H9 (cell line): Measurements from ENCODE around the gene OR2S2. TPM values are rescaled to one million over a fixed set of nuclear protein-coding genes. Genes with fewer than 3 reads are reported as not detected.

Experiments used
- DNase-seq: peaks from one replicate; pipeline ENCODE4 v3.0.0-alpha.2; 2017
- H2AFZ ChIP-seq: one replicate; pipeline ENCODE4 v1.6.1; 2013; ENCODE audit warnings: mild to moderate bottlenecking, low read length, control low read depth, moderate library complexity
- H2AK5ac ChIP-seq: 2 replicates; pipeline ENCODE4 v1.6.1; 2013; ENCODE audit warnings: low read length, control low read depth, mixed read lengths; ENCODE audit not compliant: insufficient read length
- H2BK120ac ChIP-seq: one replicate; pipeline ENCODE4 v1.6.1; 2013; ENCODE audit warnings: low read depth, mild to moderate bottlenecking, low read length, control low read depth, inconsistent platforms; ENCODE audit not compliant: poor library complexity, severe bottlenecking
- H2BK12ac ChIP-seq: 2 replicates; pipeline ENCODE4 v1.6.1; 2013; ENCODE audit warnings: low read length, control low read depth, mixed read lengths, low read depth; ENCODE audit not compliant: insufficient read length
- H2BK15ac ChIP-seq: 2 replicates; pipeline ENCODE4 v1.6.1; 2013; ENCODE audit warnings: low read depth, low read length, control low read depth
- H2BK20ac ChIP-seq: one replicate; pipeline ENCODE4 v1.6.1; 2013; ENCODE audit warnings: low read depth, mild to moderate bottlenecking, low read length, control low read depth, inconsistent platforms; ENCODE audit not compliant: poor library complexity, severe bottlenecking
- H2BK5ac ChIP-seq: 2 replicates; pipeline ENCODE4 v1.6.1; 2013; ENCODE audit warnings: low read length, control low read depth, mixed read lengths; ENCODE audit not compliant: insufficient read length
- H3K14ac ChIP-seq: 2 replicates; pipeline ENCODE4 v1.6.1; 2013; ENCODE audit warnings: low read length, control low read depth; ENCODE audit not compliant: insufficient read depth
- H3K18ac ChIP-seq: 2 replicates; pipeline ENCODE4 v1.6.1; 2013; ENCODE audit warnings: low read depth, mild to moderate bottlenecking, mixed read lengths, low read length, control low read depth; ENCODE audit not compliant: insufficient read length
- H3K23ac ChIP-seq: 2 replicates; pipeline ENCODE4 v1.6.1; 2013; ENCODE audit warnings: low read length, control low read depth, mixed read lengths, low read depth; ENCODE audit not compliant: insufficient read length
- H3K23me2 ChIP-seq: 2 replicates; pipeline ENCODE4 v1.6.1; 2013; ENCODE audit warnings: low read depth, mild to moderate bottlenecking, mixed read lengths, low read length, control low read depth; ENCODE audit not compliant: insufficient read length, poor library complexity, severe bottlenecking
- H3K27ac ChIP-seq: 2 replicates; pipeline ENCODE4 v1.5.1; 2013; ENCODE audit warnings: low read length, control low read depth, mixed read lengths, low read depth; ENCODE audit not compliant: insufficient read length
- H3K27me3 ChIP-seq: 2 replicates; pipeline ENCODE4 v1.6.1; 2013; ENCODE audit warnings: low read length, control low read depth, inconsistent platforms; ENCODE audit not compliant: insufficient read depth
- H3K4ac ChIP-seq: 2 replicates; pipeline ENCODE4 v1.6.1; 2013; ENCODE audit warnings: low read depth, mild to moderate bottlenecking, control low read depth, inconsistent platforms, low read length, moderate library complexity
- H3K4me1 ChIP-seq: 2 replicates; pipeline ENCODE4 v1.6.1; 2013; ENCODE audit warnings: low read length, control low read depth, inconsistent platforms; ENCODE audit not compliant: insufficient read depth
- H3K4me2 ChIP-seq: 2 replicates; pipeline ENCODE4 v1.6.1; 2013; ENCODE audit warnings: low read length, control low read depth, mixed read lengths; ENCODE audit not compliant: insufficient read length, insufficient read depth
- H3K56ac ChIP-seq: 2 replicates; pipeline ENCODE4 v1.6.1; 2013; ENCODE audit warnings: low read depth, mild to moderate bottlenecking, mixed read lengths, low read length, control low read depth; ENCODE audit not compliant: insufficient read length
- H3K79me1 ChIP-seq: 2 replicates; pipeline ENCODE4 v1.6.1; 2013; ENCODE audit warnings: low read depth, mild to moderate bottlenecking, moderate library complexity, low read length, control low read depth, inconsistent platforms; ENCODE audit not compliant: insufficient read depth, poor library complexity, severe bottlenecking
- H3K79me2 ChIP-seq: 2 replicates; pipeline ENCODE4 v1.6.1; 2013; ENCODE audit warnings: low read length, control low read depth, inconsistent platforms; ENCODE audit not compliant: insufficient read depth
- H3K9ac ChIP-seq: 2 replicates; pipeline ENCODE4 v1.6.1; 2013; ENCODE audit warnings: low read length, control low read depth, mixed read lengths; ENCODE audit not compliant: insufficient read length; ENCODE audit errors: extremely low read depth
- H3K9me3 ChIP-seq: one replicate; pipeline ENCODE4 v1.6.1; 2013; ENCODE audit warnings: low read depth, low read length, inconsistent platforms; ENCODE audit not compliant: control insufficient read depth
- H3T11ph ChIP-seq: one replicate; pipeline ENCODE4 v1.6.1; 2013; ENCODE audit warnings: mild to moderate bottlenecking, low read length, control low read depth, inconsistent platforms
- H4K20me1 ChIP-seq: one replicate; pipeline ENCODE4 v1.6.1; 2013; ENCODE audit not compliant: control insufficient read depth, insufficient read length, insufficient read depth
- H4K5ac ChIP-seq: 2 replicates; pipeline ENCODE4 v1.6.1; 2013; ENCODE audit warnings: low read depth, mild to moderate bottlenecking, mixed read lengths, low read length, control low read depth; ENCODE audit not compliant: insufficient read length
- H4K8ac ChIP-seq: replicated peaks from 2 replicates; pipeline ENCODE4 v1.6.1; 2013; ENCODE audit warnings: low read length, control low read depth, mixed read lengths, low read depth; ENCODE audit not compliant: insufficient read length
- H4K91ac ChIP-seq: 2 replicates; pipeline ENCODE4 v1.6.1; 2013; ENCODE audit warnings: low read depth, mild to moderate bottlenecking, moderate library complexity, mixed read lengths, low read length, control low read depth; ENCODE audit not compliant: insufficient read length
- H3K27ac Mint-ChIP-seq, 3 experiments: 2 replicates in 2 of 3; 3 replicates in 1 of 3; pipeline ENCODE4 v1.8.0; 2020 to 2021; ENCODE audit warnings: mixed read lengths in 3 of 3, mild to moderate bottlenecking in 1 of 3, moderate library complexity in 1 of 3
- H3K27me3 Mint-ChIP-seq: 2 replicates; pipeline ENCODE4 v1.8.0; 2021; ENCODE audit warnings: low read depth, mild to moderate bottlenecking, moderate library complexity, mixed read lengths
- H3K36me3 Mint-ChIP-seq, 3 experiments: 2 replicates in 2 of 3; 3 replicates in 1 of 3; pipeline ENCODE4 v1.8.0; 2020 to 2021; ENCODE audit warnings: low read depth in 3 of 3, mixed read lengths in 3 of 3; ENCODE audit not compliant: insufficient read depth in 1 of 3
- H3K4me1 Mint-ChIP-seq, 2 experiments: 2 replicates each; pipeline ENCODE4 v1.8.0; 2020; ENCODE audit warnings: mixed read lengths in 2 of 2
- H3K4me3 Mint-ChIP-seq, 2 experiments: 2 replicates in 1 of 2; 3 replicates in 1 of 2; pipeline ENCODE4 v1.8.0; 2020 to 2021; ENCODE audit warnings: mild to moderate bottlenecking in 2 of 2, mixed read lengths in 2 of 2, moderate library complexity in 1 of 2
- H3K9me3 Mint-ChIP-seq, 2 experiments: 2 replicates in 1 of 2; 3 replicates in 1 of 2; pipeline ENCODE4 v1.8.0; 2020; ENCODE audit warnings: mild to moderate bottlenecking in 2 of 2, mixed read lengths in 2 of 2, moderate library complexity in 1 of 2
- WGBS: extraction: QIAGEN DNeasy Blood & Tissue Kit; methylation state at CpG from one replicate; pipeline ENCODE4 v1.1.7; 2013; ENCODE audit warnings: missing lambda C conversion rate, low lambda C conversion rate, mixed read lengths; ENCODE audit not compliant: insufficient read length; ENCODE audit errors: extremely low coverage; 5-methylcytosine and 5-hydroxymethylcytosine counted together
- total RNA-seq: library from RNA; stranded (reverse); gene quantifications from 2 replicates; pipeline ENCODE4 v1.2.1, GENCODE V29; 2021
- TF ChIP-seq, protein P1 (sequence below): fragments of 200-600 bp; sonication (generic); conservative IDR thresholded peaks from 3 replicates; pipeline ENCODE4 v1.8.0; 2021; ENCODE audit warnings: antibody characterized with exemption, mild to moderate bottlenecking

Gene OR2S2
- total RNA-seq, 1 experiment from 2014 or later, result not detected

DNA sequence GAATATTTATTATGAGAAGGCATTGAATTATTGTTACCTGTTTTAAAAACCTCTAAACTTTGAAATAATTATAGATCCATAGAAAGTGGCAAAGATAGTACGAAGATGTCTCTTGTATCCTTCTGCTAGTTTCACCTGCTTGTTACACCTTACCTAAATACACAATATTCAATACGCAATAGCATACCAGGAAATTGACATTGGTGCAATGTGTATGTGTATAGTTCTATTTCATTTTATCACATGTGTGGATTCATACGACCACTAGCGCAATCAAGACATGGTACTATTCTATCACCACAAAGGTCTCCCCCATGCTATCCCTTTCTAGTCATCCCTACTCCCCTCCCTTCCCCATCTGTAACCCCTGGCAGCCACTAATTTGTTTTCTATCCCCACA lies 8.5 kb upstream of the OR2S2 start:
- Histone ChIP-seq H3K4ac (no peak overlapping the region), H3K14ac (no peak overlapping the region), H3K23ac (no peak overlapping the region), H2BK20ac (no peak overlapping the region), H3K4me2 (no peak overlapping the region), H4K91ac (no peak overlapping the region), H3K4me1 (no peaks in the 10 kb centered on the region), H4K8ac (no peak overlapping the region), H4K5ac (no peak overlapping the region), H3K27ac (no peak overlapping the region), H3K79me2 (no peaks in the 10 kb centered on the region), H2AK5ac (no peak overlapping the region), H3K56ac (no peak overlapping the region), H2BK12ac (no peak overlapping the region), H3K27me3 (no peaks in the 10 kb centered on the region), H3K9me3 (no peaks in the 10 kb centered on the region), H2AFZ (no peak overlapping the region), H2BK15ac (no peak overlapping the region), H2BK5ac (no peak overlapping the region), H3T11ph (no peak overlapping the region), H4K20me1 (no peaks in the 10 kb centered on the region), H3K9ac (no peak overlapping the region), H3K18ac (no peak overlapping the region), H2BK120ac (no peak overlapping the region), H3K23me2 (no peaks in the 10 kb centered on the region), H3K79me1 (no peaks in the 10 kb centered on the region)
- Mint-ChIP-seq H3K4me3 (no peak overlapping the region), H3K27ac (no peak overlapping the region), H3K4me1 (peaks cover 3 to 8% of the 10 kb centered on the region in 2 experiments; a peak in 2 of 4 replicates), H3K27me3 (peaks cover 47% of the 10 kb centered on the region), H3K36me3 (no peaks in the 10 kb centered on the region), H3K9me3 (no peaks in the 10 kb centered on the region)
- WGBS, result no CpG with 5 or more reads among the region's 4 CpGs
- DNase-seq, result no peak
- TF ChIP-seq, protein P1, sequence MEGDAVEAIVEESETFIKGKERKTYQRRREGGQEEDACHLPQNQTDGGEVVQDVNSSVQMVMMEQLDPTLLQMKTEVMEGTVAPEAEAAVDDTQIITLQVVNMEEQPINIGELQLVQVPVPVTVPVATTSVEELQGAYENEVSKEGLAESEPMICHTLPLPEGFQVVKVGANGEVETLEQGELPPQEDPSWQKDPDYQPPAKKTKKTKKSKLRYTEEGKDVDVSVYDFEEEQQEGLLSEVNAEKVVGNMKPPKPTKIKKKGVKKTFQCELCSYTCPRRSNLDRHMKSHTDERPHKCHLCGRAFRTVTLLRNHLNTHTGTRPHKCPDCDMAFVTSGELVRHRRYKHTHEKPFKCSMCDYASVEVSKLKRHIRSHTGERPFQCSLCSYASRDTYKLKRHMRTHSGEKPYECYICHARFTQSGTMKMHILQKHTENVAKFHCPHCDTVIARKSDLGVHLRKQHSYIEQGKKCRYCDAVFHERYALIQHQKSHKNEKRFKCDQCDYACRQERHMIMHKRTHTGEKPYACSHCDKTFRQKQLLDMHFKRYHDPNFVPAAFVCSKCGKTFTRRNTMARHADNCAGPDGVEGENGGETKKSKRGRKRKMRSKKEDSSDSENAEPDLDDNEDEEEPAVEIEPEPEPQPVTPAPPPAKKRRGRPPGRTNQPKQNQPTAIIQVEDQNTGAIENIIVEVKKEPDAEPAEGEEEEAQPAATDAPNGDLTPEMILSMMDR, result no peak
